ENCODE results near the gene NOP14.
"Not testable (repeated sequence)": the region's sequence is repeated elsewhere in the genome, so short reads cannot be mapped to it uniquely, and the experiment has no call there.

NOP14 gene

DNA sequence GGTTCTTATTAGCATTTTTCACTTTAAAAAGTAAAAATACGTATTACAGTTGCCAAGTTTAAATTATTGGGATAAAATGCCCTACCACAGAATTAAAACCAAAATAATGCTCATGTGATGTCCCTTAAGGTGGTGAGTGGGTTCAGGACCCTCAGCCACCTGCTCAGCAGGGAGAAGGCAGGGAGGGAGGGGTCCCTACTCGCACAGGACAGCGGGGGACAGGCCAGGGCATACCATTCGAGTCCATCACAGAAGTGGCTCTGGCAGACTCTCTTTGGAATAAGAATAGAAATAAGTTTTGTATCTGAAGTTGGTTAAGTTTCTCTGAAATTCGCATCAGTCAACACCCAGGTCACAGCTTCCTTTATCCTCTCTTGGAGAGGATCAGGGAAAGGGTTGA is 37.7 kb downstream of the NOP14 start:
- Histone ChIP-seq H3K9me3 (replicated peaks; ENCODE audit: low read length) (no peaks in the 10 kb centered on the region), H3K36me3 (ENCODE audit: insufficient read depth, low read length) (peaks cover 69% of the 10 kb centered on the region)

GRCh38 chr4:2924765-2925301 is 38.4 kb downstream of the NOP14 start:
- no peaks in the 10 kb centered on the region for H3K27me3 ChIP-seq (ENCODE audit: control insufficient read depth, insufficient read depth, low read length)
- H3K4me2 ChIP-seq (ENCODE audit: low read length) = no peak overlapping the region
- peaks cover 63% of the 10 kb centered on the region for H3K36me3 ChIP-seq (ENCODE audit: insufficient read depth, low read length)
- H3K4me3 ChIP-seq (ENCODE audit: low read length) = no peak overlapping the region
- H3K9me3 ChIP-seq (replicated peaks; ENCODE audit: low read length) = no peaks in the 10 kb centered on the region
- no peak overlapping the region for H3K9ac ChIP-seq (ENCODE audit: low read depth, low read length)
- peaks cover 4% of the 10 kb centered on the region for H3K4me1 ChIP-seq (ENCODE audit: control insufficient read depth, insufficient read depth, low read length)

More for the DNA sequence above, 37.7 kb downstream of the NOP14 start:
- no peak overlapping the region for H3K9ac ChIP-seq (ENCODE audit: low read depth, low read length)
- no peaks in the 10 kb centered on the region for H3K27me3 ChIP-seq (ENCODE audit: control insufficient read depth, insufficient read depth, low read length)
- H3K4me2 ChIP-seq (ENCODE audit: low read length) = no peak overlapping the region
- peaks cover 4% of the 10 kb centered on the region for H3K4me1 ChIP-seq (ENCODE audit: control insufficient read depth, insufficient read depth, low read length)
- no peak overlapping the region for H3K4me3 ChIP-seq (ENCODE audit: low read length)

GRCh38 chr4:2924286-2924685 is 38.9 kb downstream of the NOP14 start:
- H3K9me3 ChIP-seq (replicated peaks; ENCODE audit: low read length) = no peaks in the 10 kb centered on the region
- H3K4me3 ChIP-seq (ENCODE audit: low read length) = no peak overlapping the region
- no peak overlapping the region for H3K4me2 ChIP-seq (ENCODE audit: low read length)
- H3K4me1 ChIP-seq (ENCODE audit: control insufficient read depth, insufficient read depth, low read length) = peaks cover 4% of the 10 kb centered on the region
- H3K9ac ChIP-seq (ENCODE audit: low read depth, low read length) = no peak overlapping the region
- H3K27me3 ChIP-seq (ENCODE audit: control insufficient read depth, insufficient read depth, low read length) = no peaks in the 10 kb centered on the region
- peaks cover 57% of the 10 kb centered on the region for H3K36me3 ChIP-seq (ENCODE audit: insufficient read depth, low read length)

GRCh38 chr4:2923668-2924173 is 39.5 kb downstream of the NOP14 start:
- Histone ChIP-seq H3K4me1 (ENCODE audit: control insufficient read depth, insufficient read depth, low read length) (peaks cover 4% of the 10 kb centered on the region), H3K4me3 (ENCODE audit: low read length) (no peak overlapping the region), H3K9me3 (replicated peaks; ENCODE audit: low read length) (no peaks in the 10 kb centered on the region), H3K27me3 (ENCODE audit: control insufficient read depth, insufficient read depth, low read length) (no peaks in the 10 kb centered on the region), H3K4me2 (ENCODE audit: low read length) (no peak overlapping the region), H3K9ac (ENCODE audit: low read depth, low read length) (no peak overlapping the region), H3K36me3 (ENCODE audit: insufficient read depth, low read length) (peaks cover 52% of the 10 kb centered on the region)

DNA sequence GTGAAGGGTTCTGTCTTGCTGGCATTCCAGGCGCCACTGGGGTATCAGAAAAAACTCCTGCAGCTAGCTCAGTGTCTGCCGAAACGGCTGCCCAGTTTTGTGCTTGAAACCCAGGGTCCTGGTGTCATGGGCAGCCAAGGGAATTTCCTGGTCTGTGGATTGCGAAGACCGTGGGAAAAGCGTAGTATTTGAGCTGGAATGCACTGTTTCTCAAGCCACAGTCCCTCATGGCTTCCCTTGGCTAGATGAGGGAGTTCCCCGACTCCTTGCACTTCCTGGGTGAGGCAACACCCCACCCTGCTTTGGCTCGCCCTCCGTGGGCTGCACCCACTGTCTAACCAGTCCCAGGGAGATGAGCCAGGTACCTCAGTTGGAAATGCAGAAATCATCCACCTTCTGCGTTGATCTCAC is 40.1 kb downstream of the NOP14 start:
- Histone ChIP-seq H3K27me3 (ENCODE audit: control insufficient read depth, insufficient read depth, low read length) (no peaks in the 10 kb centered on the region), H3K4me1 (ENCODE audit: control insufficient read depth, insufficient read depth, low read length) (peaks cover 4% of the 10 kb centered on the region), H3K36me3 (ENCODE audit: insufficient read depth, low read length) (peaks cover 46% of the 10 kb centered on the region), H3K4me3 (ENCODE audit: low read length) (no peak overlapping the region), H3K9me3 (replicated peaks; ENCODE audit: low read length) (no peaks in the 10 kb centered on the region), H3K4me2 (ENCODE audit: low read length) (no peak overlapping the region), H3K9ac (ENCODE audit: low read depth, low read length) (no peak overlapping the region)

DNA sequence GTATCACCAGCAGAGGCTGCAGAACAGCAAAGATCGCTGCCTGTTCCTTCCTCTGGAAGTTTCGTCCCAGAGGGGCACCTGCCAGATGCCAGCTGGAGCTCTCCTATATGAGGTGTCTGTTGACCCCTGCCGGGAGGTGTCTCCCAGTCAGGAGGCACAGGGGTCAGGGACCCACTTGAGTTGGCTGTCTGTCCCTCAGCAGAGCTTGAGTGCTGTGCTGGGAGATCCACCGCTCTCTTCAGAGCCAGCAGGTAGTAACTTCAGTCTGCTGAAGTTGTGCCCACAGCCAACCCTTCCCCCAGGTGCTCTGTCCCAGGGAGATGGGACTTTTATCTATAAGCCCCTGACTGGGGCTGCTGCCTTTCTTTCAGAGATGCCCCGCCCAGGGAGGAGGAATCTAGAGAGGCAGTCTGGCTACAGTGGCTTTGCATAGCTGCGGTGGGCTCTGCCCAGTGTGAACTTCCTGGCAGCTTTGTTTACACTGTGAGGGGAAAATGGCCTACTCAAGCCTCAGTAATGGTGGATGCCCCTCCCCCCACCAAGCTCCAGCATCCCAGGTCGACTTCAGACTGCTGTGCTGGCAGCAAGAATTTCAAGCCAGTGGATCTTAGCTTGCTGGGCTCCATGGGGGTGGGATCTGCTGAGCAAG is 40.6 kb downstream of the NOP14 start:
- not testable (repeated sequence) for H3K4me1 ChIP-seq (ENCODE audit: control insufficient read depth, insufficient read depth, low read length); H3K9ac ChIP-seq (ENCODE audit: low read depth, low read length); H3K4me3 ChIP-seq (ENCODE audit: low read length); H3K9me3 ChIP-seq (replicated peaks; ENCODE audit: low read length); H3K27me3 ChIP-seq (ENCODE audit: control insufficient read depth, insufficient read depth, low read length); H3K4me2 ChIP-seq (ENCODE audit: low read length)
- peaks cover 41% of the 10 kb centered on the region for H3K36me3 ChIP-seq (ENCODE audit: insufficient read depth, low read length)

GRCh38 chr4:2918714-2919113 is 44.5 kb downstream of the NOP14 start:
- not testable (repeated sequence) for H3K9ac ChIP-seq (ENCODE audit: low read depth, low read length); H3K4me2 ChIP-seq (ENCODE audit: low read length); H3K4me1 ChIP-seq (ENCODE audit: control insufficient read depth, insufficient read depth, low read length); H3K4me3 ChIP-seq (ENCODE audit: low read length); H3K27me3 ChIP-seq (ENCODE audit: control insufficient read depth, insufficient read depth, low read length); H3K9me3 ChIP-seq (replicated peaks; ENCODE audit: low read length)
- peaks cover 24% of the 10 kb centered on the region for H3K36me3 ChIP-seq (ENCODE audit: insufficient read depth, low read length)

DNA sequence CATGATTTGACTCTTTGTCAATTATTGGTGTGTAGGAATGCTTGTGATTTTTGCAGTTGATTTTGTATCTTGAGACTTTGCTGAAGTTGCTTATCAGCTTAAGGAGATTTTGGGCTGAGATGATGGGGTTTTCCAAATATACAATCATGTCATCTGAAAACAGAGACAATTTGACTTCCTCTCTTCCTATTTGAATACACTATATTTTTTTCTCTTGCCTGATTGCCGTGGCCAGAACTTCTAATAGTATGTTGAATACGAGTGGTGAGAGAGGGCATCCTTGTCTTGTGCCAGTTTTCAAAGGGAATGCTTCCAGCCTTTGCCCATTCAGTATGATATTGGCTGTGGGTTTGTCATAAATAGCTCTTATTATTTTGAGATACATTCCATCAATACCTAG is 44.9 kb downstream of the NOP14 start:
- H3K4me3 ChIP-seq (ENCODE audit: low read length); H3K4me1 ChIP-seq (ENCODE audit: control insufficient read depth, insufficient read depth, low read length); H3K9me3 ChIP-seq (replicated peaks; ENCODE audit: low read length); H3K27me3 ChIP-seq (ENCODE audit: control insufficient read depth, insufficient read depth, low read length); H3K4me2 ChIP-seq (ENCODE audit: low read length); H3K9ac ChIP-seq (ENCODE audit: low read depth, low read length): not testable (repeated sequence)
- H3K36me3 ChIP-seq (ENCODE audit: insufficient read depth, low read length) = peaks cover 24% of the 10 kb centered on the region

DNA sequence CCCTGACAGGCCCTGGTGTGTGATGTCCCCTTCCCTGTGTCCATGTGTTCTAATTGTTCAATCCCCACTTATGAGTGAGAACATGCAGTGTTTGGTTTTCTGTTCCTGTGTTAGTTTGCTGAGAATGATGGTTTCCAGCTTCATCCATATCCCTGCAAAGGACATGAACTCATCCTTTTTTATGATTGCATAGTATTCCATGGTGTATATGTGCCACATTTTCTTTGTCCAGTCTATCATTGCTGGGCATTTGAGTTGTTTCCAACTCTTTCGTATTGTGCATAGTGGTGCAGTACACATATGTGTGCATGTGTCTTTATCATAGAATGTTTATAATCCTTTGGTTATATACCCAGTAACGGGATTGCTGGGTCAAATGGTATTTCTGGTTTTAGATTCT is 46.5 kb downstream of the NOP14 start:
- not testable (repeated sequence) for H3K27me3 ChIP-seq (ENCODE audit: control insufficient read depth, insufficient read depth, low read length); H3K4me1 ChIP-seq (ENCODE audit: control insufficient read depth, insufficient read depth, low read length); H3K9ac ChIP-seq (ENCODE audit: low read depth, low read length); H3K4me3 ChIP-seq (ENCODE audit: low read length); H3K4me2 ChIP-seq (ENCODE audit: low read length); H3K9me3 ChIP-seq (replicated peaks; ENCODE audit: low read length)
- H3K36me3 ChIP-seq (ENCODE audit: insufficient read depth, low read length) = peaks cover 34% of the 10 kb centered on the region

DNA sequence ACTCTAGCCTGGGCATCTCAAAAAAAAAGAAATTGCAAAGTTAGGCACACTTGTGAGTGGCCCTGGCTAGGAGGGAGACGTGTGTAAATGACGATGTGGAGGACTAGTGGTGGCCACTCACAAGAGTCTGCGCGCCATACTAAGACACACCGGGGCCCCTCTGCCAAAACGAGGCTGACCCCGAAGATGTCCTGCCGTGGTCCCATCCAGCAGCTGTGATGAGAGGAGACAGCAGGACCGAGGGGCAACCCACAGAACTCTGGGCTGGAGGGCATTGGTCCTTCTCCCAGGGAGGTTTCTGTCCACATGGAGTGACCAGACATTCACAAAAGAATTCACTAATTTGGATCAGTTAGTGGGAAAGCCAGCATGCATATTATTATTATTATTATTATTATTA is 47.4 kb downstream of the NOP14 start:
- no peaks in the 10 kb centered on the region for H3K4me1 ChIP-seq (ENCODE audit: control insufficient read depth, insufficient read depth, low read length)
- H3K9me3 ChIP-seq (replicated peaks; ENCODE audit: low read length) = no peaks in the 10 kb centered on the region
- no peaks in the 10 kb centered on the region for H3K27me3 ChIP-seq (ENCODE audit: control insufficient read depth, insufficient read depth, low read length)
- no peak overlapping the region for H3K9ac ChIP-seq (ENCODE audit: low read depth, low read length)
- no peak overlapping the region for H3K4me3 ChIP-seq (ENCODE audit: low read length)
- H3K4me2 ChIP-seq (ENCODE audit: low read length) = no peak overlapping the region
- H3K36me3 ChIP-seq (ENCODE audit: insufficient read depth, low read length) = peaks cover 38% of the 10 kb centered on the region

- peaks cover 51% of the 10 kb centered on the region for H3K36me3 ChIP-seq (ENCODE audit: insufficient read depth, low read length)
- no peak overlapping the region for H3K4me2 ChIP-seq (ENCODE audit: low read length)
- no peaks in the 10 kb centered on the region for H3K4me1 ChIP-seq (ENCODE audit: control insufficient read depth, insufficient read depth, low read length)
- no peaks in the 10 kb centered on the region for H3K9me3 ChIP-seq (replicated peaks; ENCODE audit: low read length)
- H3K9ac ChIP-seq (ENCODE audit: low read depth, low read length) = no peak overlapping the region
- H3K27me3 ChIP-seq (ENCODE audit: control insufficient read depth, insufficient read depth, low read length) = no peaks in the 10 kb centered on the region
- H3K4me3 ChIP-seq (ENCODE audit: low read length) = no peak overlapping the region
Observed at GRCh38 chr4:2914256-2915126, 48.7 kb downstream of the NOP14 start.
